Thymus (tissue), 11 donors: ENCODE data around the gene METTL15. TPM values are rescaled to one million over a fixed set of nuclear protein-coding genes. Genes with fewer than 3 reads are reported as not detected.
"Not testable (repeated sequence)": the region's sequence is repeated elsewhere in the genome, so short reads cannot be mapped to it uniquely, and the experiment has no call there.

Experiments used
- DNase-seq, 9 donors: peaks; one replicate each; pipeline ENCODE4 v3.0.0-alpha.2; 2013; ENCODE audit warnings: low spot score in 9 of 9, low read depth in 6 of 9, missing footprints in 1 of 9
- H3K27ac ChIP-seq, 2 donors: one replicate each; pipeline ENCODE4 v1.5.1; 2013; ENCODE audit warnings: control low read depth in 1 of 2, low read depth in 1 of 2, low read length in 1 of 2, mild to moderate bottlenecking in 1 of 2, moderate library complexity in 1 of 2
- H3K27me3 ChIP-seq, 2 donors: one replicate each; pipeline ENCODE4 v1.5.1; 2013; ENCODE audit warnings: low read length in 1 of 2; ENCODE audit not compliant: control insufficient read depth in 2 of 2, insufficient read depth in 1 of 2
- H3K36me3 ChIP-seq, 2 donors: one replicate each; pipeline ENCODE4 v1.5.1; 2013; ENCODE audit warnings: low read length in 1 of 2, mild to moderate bottlenecking in 1 of 2, moderate library complexity in 1 of 2; ENCODE audit not compliant: control insufficient read depth in 2 of 2, insufficient read depth in 2 of 2
- H3K4me1 ChIP-seq, 2 donors: one replicate each; pipeline ENCODE4 v1.5.1; 2013; ENCODE audit warnings: low read length in 2 of 2; ENCODE audit not compliant: control insufficient read depth in 2 of 2, insufficient read depth in 2 of 2
- H3K4me3 ChIP-seq, 2 donors: one replicate each; pipeline ENCODE4 v1.5.1; 2013; ENCODE audit warnings: low read length in 2 of 2, control low read depth in 1 of 2, mild to moderate bottlenecking in 1 of 2
- H3K9me3 ChIP-seq, 2 donors: one replicate each; pipeline ENCODE4 v1.5.1; 2013; ENCODE audit warnings: low read length in 1 of 2, mild to moderate bottlenecking in 1 of 2; ENCODE audit not compliant: control insufficient read depth in 2 of 2, insufficient read depth in 1 of 2
- WGBS: extraction: QIAGEN DNeasy Blood & Tissue Kit; methylation state at CpG from one replicate; pipeline ENCODE4 v1.1.7; 2013; 5-methylcytosine and 5-hydroxymethylcytosine counted together
- polyA plus RNA-seq: library from polyadenylated mRNA; stranded (reverse); fragments of 200-250 nt; gene quantifications from one replicate; pipeline ENCODE4 v1.2.3, GENCODE V29; 2013
- total RNA-seq: library from RNA; stranded (reverse); fragments of 120-200 nt; gene quantifications from one replicate; pipeline ENCODE4 v1.2.4, GENCODE V29; 2013
- donor health status: healthy.

The METTL15 gene
- total and polyA plus RNA-seq, 2 donors, result 6.9 to 8.5 TPM

- Histone ChIP-seq H3K4me3 (no peak overlapping the region), H3K4me1 (no peaks in the 10 kb centered on the region), H3K9me3 (no peaks in the 10 kb centered on the region), H3K36me3 (no peaks in the 10 kb centered on the region), H3K27ac (no peak overlapping the region), H3K27me3 (no peaks in the 10 kb centered on the region)
- no peak for DNase-seq
- WGBS, result 95% methylated on average over 2 of the region's 2 CpGs
These were observed 135.4 kb downstream of the METTL15 start for GRCh38 chr11:28243581-28243980.

GRCh38 chr11:28245131-28245530 lies 136.9 kb downstream of the METTL15 start:
- DNase-seq, result no peak
- no peaks in the 10 kb centered on the region for H3K27me3 ChIP-seq
- H3K27ac ChIP-seq, result no peak overlapping the region
- H3K4me3 ChIP-seq, result no peak overlapping the region
- no peaks in the 10 kb centered on the region for H3K9me3 ChIP-seq
- no peaks in the 10 kb centered on the region for H3K36me3 ChIP-seq
- no peaks in the 10 kb centered on the region for H3K4me1 ChIP-seq
- WGBS, result 95% methylated on average over 2 of the region's 2 CpGs

GRCh38 chr11:28250192-28250591 lies 142.0 kb downstream of the METTL15 start:
- DNase-seq, result no peak
- Histone ChIP-seq H3K27me3 (no peaks in the 10 kb centered on the region), H3K36me3 (no peaks in the 10 kb centered on the region), H3K4me3 (no peak overlapping the region), H3K27ac (no peak overlapping the region), H3K9me3 (no peaks in the 10 kb centered on the region), H3K4me1 (no peaks in the 10 kb centered on the region)

DNA sequence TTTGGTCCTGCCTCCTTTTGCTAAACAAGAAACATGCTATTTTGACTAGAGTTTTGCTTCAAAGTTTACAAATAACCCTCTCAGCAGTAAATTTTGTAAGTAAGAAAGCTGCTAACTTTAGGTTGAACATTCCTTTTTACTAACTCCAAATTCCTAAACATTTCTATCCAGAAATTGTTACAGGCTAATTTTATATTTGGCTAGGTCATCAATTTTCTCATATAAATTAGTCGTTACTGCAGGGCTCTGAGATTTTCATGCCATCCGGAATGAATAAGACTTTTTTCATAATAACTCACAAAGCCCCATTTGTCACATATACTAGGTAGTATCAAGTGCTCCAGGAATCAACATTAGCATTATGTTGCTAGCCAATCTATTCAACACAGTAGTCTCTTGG lies 143.1 kb downstream of the METTL15 start:
- WGBS, result 98% methylated on average over 2 of the region's 2 CpGs
- Histone ChIP-seq H3K27ac (no peak overlapping the region), H3K27me3 (no peaks in the 10 kb centered on the region), H3K36me3 (no peaks in the 10 kb centered on the region), H3K4me3 (no peak overlapping the region), H3K9me3 (no peaks in the 10 kb centered on the region), H3K4me1 (no peaks in the 10 kb centered on the region)
- DNase-seq, result no peak

- no peak for DNase-seq
- H3K27me3 ChIP-seq, result no peaks in the 10 kb centered on the region
- no peak overlapping the region for H3K27ac ChIP-seq
These were observed 149.6 kb downstream of the METTL15 start for GRCh38 chr11:28257761-28258160.

GRCh38 chr11:28259177-28259843 lies 151.1 kb downstream of the METTL15 start:
- H3K27ac ChIP-seq, result no peak overlapping the region
- H3K9me3 ChIP-seq, result no peaks in the 10 kb centered on the region
- no peaks in the 10 kb centered on the region for H3K4me1 ChIP-seq
- no peak for DNase-seq
- no peaks in the 10 kb centered on the region for H3K27me3 ChIP-seq
- H3K4me3 ChIP-seq, result no peak overlapping the region
- 86% methylated on average over 8 of the region's 8 CpGs for WGBS
- H3K36me3 ChIP-seq, result no peaks in the 10 kb centered on the region

More at GRCh38 chr11:28257761-28258160, 149.6 kb downstream of the METTL15 start:
- Histone ChIP-seq H3K4me1 (no peaks in the 10 kb centered on the region), H3K4me3 (no peak overlapping the region), H3K9me3 (no peaks in the 10 kb centered on the region), H3K36me3 (no peaks in the 10 kb centered on the region)

DNA sequence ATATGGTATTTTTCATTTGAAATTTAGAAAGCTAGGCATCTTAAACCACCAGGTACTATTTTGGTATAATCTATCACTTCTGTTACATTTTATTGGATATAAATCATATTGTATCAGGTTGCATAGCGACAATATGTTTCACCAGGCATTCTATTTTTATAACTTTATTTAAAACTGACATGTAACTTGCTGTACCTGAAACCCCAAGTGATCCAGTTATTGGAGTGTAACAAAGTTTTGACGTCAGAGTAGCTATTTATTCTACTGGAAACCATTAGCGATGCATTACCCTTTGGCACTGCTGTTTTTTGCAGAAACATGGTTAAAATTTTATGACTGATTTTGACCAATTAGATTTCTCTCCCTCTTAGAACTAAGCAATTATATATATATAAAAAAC lies 160.7 kb downstream of the METTL15 start:
- Histone ChIP-seq H3K27ac (no peak overlapping the region), H3K27me3 (no peaks in the 10 kb centered on the region), H3K9me3 (no peaks in the 10 kb centered on the region), H3K4me1 (no peaks in the 10 kb centered on the region), H3K36me3 (no peaks in the 10 kb centered on the region), H3K4me3 (no peak overlapping the region)
- DNase-seq, result no peak
- 97% methylated on average over 3 of the region's 3 CpGs for WGBS

DNA sequence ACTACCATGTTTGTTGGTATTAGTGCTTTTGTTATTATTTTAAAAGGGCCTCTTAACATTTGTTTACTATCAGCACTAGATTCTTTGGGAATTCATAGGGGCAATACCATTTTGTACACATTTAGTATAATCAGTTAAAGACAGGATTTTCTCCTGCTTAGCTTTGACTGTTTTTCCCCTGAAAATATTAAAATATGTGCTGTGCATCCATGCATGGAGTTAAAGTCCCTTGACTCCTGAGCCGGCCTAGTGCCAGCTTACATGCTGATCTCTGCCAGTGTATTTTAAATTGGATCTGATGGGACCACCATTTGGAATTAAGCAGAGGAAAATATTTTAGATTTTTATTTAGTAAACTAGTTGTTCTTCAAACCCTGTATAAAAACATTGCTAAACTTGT lies 161.4 kb downstream of the METTL15 start:
- Histone ChIP-seq H3K4me1 (no peaks in the 10 kb centered on the region), H3K4me3 (no peak overlapping the region), H3K27ac (no peak overlapping the region), H3K9me3 (no peaks in the 10 kb centered on the region), H3K27me3 (no peaks in the 10 kb centered on the region), H3K36me3 (no peaks in the 10 kb centered on the region)
- 93% methylated on average over 1 of the region's 1 CpG for WGBS
- DNase-seq, result no peak

- not testable (repeated sequence) for H3K4me3 ChIP-seq, H3K4me1 ChIP-seq, H3K27me3 ChIP-seq, H3K27ac ChIP-seq, DNase-seq, H3K36me3 ChIP-seq, H3K9me3 ChIP-seq
- 96% methylated on average over 2 of the region's 2 CpGs for WGBS
These were observed 164.1 kb downstream of the METTL15 start for GRCh38 chr11:28272247-28272646.

DNA sequence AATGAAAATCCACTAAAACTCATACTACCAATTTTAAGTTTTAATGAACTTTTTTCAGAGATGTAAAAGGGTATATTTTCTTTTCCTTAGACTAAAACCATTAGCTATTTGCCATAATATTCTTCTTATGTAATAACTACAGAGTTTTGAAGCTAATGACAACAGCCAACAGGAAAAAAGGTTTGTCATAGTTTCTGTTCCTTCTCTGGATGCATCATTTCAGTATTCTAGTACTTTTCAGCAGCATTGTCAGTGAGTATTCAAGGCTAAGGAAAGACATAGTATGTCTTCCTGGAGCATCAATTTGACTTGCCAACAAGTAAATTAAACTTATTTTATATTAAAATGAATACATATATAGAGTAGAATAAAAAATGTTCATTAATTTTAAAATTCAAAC lies 166.0 kb downstream of the METTL15 start:
- no peaks in the 10 kb centered on the region for H3K4me1 ChIP-seq
- DNase-seq, result no peak
- H3K27me3 ChIP-seq, result no peaks in the 10 kb centered on the region
- no peak overlapping the region for H3K4me3 ChIP-seq
- H3K27ac ChIP-seq, result no peak overlapping the region
- no peaks in the 10 kb centered on the region for H3K9me3 ChIP-seq
- no peaks in the 10 kb centered on the region for H3K36me3 ChIP-seq
